GM12892 (cell line): Measurements from ENCODE around the gene ZNF613.
"Not testable (repeated sequence)": the region's sequence is repeated elsewhere in the genome, so short reads cannot be mapped to it uniquely, and the experiment has no call there.

ENCODE experiments used
- DNase-seq: peaks from one replicate; pipeline ENCODE4 v3.0.0; 2011; ENCODE audit not compliant: insufficient read length
- FAIRE-seq: peaks from 2 replicates; lab custom pipeline; 2011; peaks lifted over from hg19 to GRCh38; lab: Jason Lieb, UNC
- POLR2A ChIP-seq: IDR thresholded peaks from 2 replicates; pipeline ENCODE4 v1.6.1; 2011; ENCODE audit warnings: low read depth, low read length, control low read depth
- POLR2AphosphoS5 ChIP-seq: IDR thresholded peaks from 2 replicates; pipeline ENCODE4 v1.6.1; 2011; ENCODE audit warnings: low read depth, low read length, control low read depth
- TAF1 ChIP-seq: IDR thresholded peaks from 2 replicates; pipeline ENCODE4 v1.6.1; 2011; ENCODE audit warnings: low read depth, mild to moderate bottlenecking, control low read depth, low read length, borderline replicate concordance

The ZNF613 gene

DNA sequence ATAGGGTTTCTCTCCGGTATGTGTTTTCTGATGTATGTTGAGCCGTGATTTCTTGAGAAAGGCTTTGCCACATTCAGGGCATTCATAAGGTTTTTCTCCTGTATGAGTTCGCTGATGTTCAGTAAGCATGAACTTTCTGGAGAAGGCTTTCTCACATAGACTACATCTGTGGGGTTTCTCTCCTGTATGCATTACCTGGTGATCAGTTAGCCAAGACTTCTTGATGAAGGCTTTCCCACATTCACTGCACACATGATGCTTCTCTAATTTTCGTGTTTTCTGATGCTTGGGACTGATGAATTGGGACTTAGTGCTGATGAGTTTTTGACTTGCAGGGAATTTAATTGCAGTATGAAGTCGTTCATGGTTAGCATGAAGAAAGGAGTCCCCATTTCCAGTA lies 38.3 kb downstream of the ZNF613 start:
- TF ChIP-seq POLR2AphosphoS5 (no peak), POLR2A (no peak), TAF1 (no peak)
- FAIRE-seq, result no peak
- no peak for DNase-seq

DNA sequence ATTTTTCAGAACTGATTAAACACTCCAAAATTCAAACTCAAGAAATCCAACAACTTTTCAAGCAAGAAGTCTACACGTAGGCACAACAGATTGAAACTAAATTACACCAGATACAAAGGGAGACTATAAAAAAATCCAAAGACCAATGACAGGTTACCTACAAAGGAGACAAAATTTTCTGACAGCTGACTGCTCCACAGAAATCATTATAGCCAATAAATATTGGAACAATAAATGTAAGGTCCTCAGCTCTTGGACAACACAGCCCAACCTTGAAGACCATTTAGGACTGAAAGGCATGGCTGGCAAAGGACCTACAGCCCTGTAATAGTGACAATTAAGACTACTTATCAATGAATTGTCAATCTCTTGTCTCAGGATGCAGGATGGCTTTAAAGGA lies 43.4 kb downstream of the ZNF613 start:
- DNase-seq, result no peak
- no peak for FAIRE-seq
- TF ChIP-seq POLR2AphosphoS5, result no peak
- TF ChIP-seq POLR2A, result no peak
- no peak for TF ChIP-seq TAF1

DNA sequence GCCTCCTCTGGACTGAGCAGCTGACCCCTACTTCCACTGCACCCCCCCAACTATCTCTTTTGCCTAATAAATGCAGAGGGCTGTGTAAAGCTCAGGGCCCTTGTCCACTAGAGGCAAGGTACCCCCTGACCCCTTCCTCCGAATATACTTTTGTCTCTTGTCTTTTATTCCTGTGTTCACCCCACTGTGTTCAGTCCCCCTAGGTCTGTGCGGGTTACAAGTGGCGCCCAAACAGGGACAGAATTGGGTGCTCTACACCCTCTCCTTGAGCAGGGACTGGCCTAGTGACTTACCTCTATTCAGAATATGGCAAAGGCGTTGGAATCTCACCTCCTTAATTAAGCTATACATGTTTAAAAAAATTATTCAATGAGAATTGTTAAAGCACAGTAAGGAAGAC lies 44.4 kb downstream of the ZNF613 start:
- FAIRE-seq, result no peak
- no peak for DNase-seq
- TF ChIP-seq POLR2AphosphoS5 (no peak), POLR2A (no peak), TAF1 (no peak)

DNA sequence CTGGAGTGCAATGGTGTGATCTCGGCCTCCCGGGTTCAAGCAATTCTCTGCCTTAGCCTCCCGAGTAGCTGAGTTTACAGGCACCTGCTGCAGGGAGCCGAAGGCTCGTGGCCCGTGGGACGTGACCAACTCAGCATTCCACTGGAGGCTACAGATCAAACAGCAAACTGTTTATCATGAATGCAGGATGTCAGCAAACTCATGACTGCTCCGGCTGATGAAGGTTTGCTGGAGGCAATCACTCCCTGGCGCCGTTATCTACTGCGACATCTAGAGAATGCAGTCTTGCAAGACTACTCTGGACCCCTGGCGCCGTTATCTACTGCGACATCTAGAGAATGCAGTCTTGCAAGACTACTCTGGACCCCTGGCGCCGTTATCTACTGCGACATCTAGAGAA lies 48.5 kb downstream of the ZNF613 start:
- not testable (repeated sequence) for DNase-seq, FAIRE-seq

DNA sequence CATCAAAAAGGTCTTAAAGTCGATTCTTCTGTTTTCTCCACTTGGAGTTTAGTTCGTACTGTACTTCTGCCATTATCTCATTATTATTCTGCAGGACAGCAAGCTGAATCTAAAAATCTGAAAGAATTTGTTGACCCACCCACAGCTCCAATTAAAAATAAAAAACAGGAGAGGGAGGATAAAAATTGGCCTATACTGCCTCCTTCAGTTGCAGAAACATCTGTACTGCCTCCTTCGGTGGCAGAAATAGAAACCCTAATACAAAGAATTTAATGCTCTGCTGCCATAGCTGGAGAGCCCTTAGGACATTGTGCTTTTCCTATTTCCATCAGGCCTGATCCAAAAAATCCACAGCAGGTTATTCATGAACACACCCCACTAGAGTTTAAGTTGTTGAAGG lies 49.6 kb downstream of the ZNF613 start:
- no peak for TF ChIP-seq POLR2AphosphoS5
- no peak for TF ChIP-seq POLR2A
- TF ChIP-seq TAF1, result no peak
- no peak for DNase-seq
- no peak for FAIRE-seq

DNA sequence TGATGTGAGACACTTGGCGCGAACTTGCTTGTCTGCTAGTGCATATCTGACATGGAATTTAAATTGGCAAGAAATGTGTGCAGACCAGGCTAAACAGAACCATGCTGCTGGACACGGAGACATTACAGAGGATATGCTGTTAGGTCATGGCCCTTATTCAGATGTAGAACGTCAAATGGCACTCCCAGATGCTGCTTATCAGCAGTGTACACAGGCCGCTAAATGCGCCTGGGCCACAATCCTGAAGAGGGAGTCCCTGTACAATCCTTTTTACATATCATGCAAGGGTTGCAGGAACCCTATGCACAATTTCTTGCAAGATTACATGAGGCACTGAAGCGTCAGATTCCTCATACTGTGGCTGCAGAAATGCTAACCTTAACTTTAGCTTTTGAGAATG lies 50.1 kb downstream of the ZNF613 start:
- FAIRE-seq (no peak), DNase-seq (no peak)
- TF ChIP-seq POLR2AphosphoS5, result no peak
- no peak for TF ChIP-seq POLR2A
- TF ChIP-seq TAF1, result no peak

DNA sequence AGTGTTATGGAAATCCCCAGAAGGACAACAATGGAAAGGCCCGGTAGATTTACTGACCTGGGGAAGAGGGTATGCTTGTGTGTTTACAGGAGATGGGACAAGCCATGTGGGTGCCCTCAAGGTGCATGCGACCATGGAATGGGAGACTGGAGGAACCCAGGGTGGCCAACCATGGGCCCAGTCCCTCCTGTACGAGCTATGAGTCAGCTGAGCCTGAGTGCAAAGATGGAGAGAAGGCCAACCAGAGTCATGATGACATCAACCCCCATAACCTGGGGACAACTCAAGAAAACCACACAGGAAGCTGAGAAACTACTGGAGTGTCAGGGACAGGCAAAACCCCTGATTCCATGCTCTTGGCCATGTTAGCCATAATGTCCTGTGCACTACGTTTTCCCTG lies 51.6 kb downstream of the ZNF613 start:
- TF ChIP-seq TAF1 (no peak), POLR2AphosphoS5 (no peak), POLR2A (no peak)
- no peak for DNase-seq
- no peak for FAIRE-seq

DNA sequence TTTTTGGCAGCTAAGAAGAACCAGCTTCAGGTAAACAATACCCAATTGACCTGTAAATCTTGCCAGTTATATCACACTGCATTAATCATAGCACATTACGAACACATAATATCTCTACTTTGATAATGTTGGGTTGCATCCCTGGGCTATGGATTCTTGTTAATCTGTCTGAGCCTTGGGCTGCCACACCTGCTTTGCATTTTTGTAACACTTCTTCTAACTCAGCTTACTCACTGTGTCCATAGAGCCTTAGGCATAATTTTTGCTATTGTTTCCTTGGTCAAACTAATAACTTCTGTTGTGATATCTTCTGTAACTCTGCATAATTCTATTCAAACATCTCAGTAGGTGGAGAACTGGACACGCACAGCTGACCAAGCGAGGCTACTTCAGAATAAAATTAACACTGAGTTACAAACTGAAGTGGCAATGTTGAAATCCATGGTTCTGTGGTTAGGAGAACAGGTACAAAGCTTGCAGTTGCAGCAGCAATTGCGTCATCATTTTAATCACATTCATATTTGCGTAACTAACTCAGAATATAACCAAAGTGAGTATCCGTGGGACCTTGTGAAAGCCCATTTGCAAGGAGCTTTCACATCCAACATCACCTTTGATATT lies 53.0 kb downstream of the ZNF613 start:
- DNase-seq, result no peak
- TF ChIP-seq POLR2A (no peak), POLR2AphosphoS5 (no peak), TAF1 (no peak)
- no peak for FAIRE-seq

DNA sequence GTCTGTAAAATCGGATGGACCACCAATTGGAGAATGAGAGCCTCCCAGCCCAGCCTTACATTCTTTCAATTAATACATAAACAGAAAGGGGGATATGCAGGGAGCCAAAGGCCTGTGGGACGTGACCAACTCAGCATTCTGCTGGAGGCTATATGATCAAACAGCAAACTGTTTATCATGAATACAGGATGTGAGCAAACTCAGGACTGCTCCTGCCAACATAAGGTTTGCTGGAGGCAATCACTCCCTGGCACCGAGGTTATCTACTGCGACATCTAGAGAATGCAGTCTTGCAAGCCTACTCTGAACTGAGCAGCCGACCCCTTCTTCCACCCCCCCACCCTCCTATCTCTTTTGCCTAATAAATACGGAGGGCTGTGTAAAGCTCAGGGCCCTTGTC lies 53.7 kb downstream of the ZNF613 start:
- DNase-seq, FAIRE-seq: not testable (repeated sequence)

DNA sequence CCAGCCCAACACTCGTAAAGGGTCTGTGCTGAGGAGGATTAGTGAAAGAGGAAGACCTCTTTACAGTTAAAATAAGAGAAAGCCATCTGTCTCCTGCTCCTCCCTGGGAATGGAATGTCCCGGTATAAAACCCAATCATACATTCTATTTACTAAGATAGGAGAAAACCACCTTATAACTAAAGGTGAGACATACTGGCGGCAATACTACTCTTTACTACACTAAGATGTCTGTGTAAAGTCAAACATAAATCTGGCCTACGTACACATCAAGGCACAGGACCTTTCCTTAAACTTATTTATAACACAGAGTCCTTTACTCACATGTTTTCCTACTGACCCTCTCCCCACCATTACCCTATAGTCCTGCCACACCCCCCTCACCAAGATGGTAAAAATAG lies 56.1 kb downstream of the ZNF613 start:
- DNase-seq (no peak), FAIRE-seq (no peak)
- TF ChIP-seq POLR2A (no peak), POLR2AphosphoS5 (no peak), TAF1 (no peak)

DNA sequence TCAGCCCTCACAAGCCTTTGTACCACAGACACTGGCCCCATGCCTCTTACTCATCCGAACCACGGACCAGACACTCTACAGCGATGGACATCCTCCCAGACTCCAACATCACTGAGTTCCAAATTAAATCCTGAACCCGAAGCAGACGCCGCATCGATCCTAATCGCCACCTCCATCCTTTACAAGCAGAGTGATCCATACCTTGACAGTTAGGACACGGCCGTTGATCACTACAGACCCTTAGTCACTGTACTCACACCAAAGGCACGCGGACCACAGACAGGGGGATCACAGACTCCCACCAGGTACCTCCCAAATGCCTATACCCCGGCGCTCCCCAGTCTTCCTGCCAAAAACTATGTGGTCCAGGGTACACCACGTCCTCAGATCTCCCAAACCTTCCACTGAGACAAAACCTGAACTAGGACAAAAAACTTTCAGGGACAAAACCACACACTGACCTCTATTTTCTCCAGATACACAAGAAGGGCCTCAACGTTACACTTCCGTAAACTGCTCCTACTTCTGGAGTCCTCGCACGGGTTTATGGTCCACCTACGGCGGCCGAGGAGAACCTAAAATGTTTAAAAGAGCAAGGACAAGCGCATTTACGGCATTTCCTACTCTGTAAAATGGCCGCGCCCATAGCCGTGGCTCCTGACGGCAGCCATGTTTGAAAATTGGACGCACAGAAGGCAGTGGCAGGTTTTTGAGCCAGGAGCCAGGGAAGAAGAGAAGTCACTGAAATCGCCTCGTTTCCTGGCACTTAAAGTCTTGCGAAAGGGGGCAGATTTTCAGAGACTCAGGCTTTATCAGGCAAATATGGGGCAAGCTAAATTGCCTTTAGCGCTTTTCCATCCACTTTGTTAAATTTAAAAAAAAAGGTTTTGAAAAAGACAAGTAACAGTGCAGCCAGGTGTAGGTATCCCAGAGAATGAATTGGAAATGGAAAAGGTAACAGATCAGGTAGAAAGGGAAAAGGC lies 59.3 kb downstream of the ZNF613 start, which contains the start of gene ZNF350:
Gene ZNF350, minus strand, starts transcription at position 532 of the 983 bp plus-strand sequence. CDS start 12,480 bp downstream, outside the sequence.
- FAIRE-seq, result peak; percentile 84
- TF ChIP-seq TAF1, result no peak
- TF ChIP-seq POLR2A, result 0 out of 2 replicates have a peak, but pooled peaks have one; percentile 33
- no peak for TF ChIP-seq POLR2AphosphoS5
- DNase-seq, result peak; percentile 51

DNA sequence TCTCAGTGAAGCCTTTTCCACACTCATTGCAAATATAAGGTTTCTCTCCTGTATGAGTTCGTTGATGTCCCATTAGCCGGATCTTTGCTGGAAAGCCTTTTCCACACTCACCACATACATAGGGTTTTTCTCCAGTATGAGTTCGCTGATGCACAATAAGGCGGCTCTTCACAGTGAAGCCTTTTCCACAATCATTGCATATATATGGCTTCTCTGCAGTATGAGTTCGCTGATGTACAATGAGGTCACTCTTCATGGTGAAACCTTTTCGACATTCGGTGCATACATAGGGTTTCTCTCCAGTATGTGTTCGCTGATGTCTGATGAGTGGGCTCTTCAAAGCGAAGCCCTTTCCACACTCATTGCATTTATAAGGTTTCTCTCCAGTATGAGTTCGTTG lies 66.2 kb downstream of the ZNF613 start:
- no peak for TF ChIP-seq TAF1
- TF ChIP-seq POLR2A, result no peak
- TF ChIP-seq POLR2AphosphoS5, result no peak
- no peak for FAIRE-seq
- DNase-seq, result no peak
